K562 (cell line): Measurements from ENCODE around the gene MICAL2. TPM values are rescaled to one million over a fixed set of nuclear protein-coding genes. Genes with fewer than 3 reads are reported as not detected.

Experiments used
- ATAC-seq: fragments of 200-7000 bp; cut with Tn5 transposase; 3 replicates; pipeline ENCODE4 v1.9.1; 2020; ENCODE audit warnings: moderate library complexity
- BruUV-seq: library from RNA; stranded (reverse); fragments of 400-500 nt; replicated peaks from 2 replicates; lab custom pipeline; 2021; lab: Mats Ljungman, UMichigan
- CTCF ChIA-PET: fragments of 300-600 bp; formaldehyde crosslinking; extraction: SDS; loops from one replicate; lab custom pipeline; 2021; ENCODE audit warnings: low intra/inter-chr PET ratio; lab: Yijun Ruan, JAX
- POLR2A ChIA-PET: fragments of 300-600, 350-650 bp; sonication (Branson Sonifier 250); formaldehyde crosslinking; extraction: SDS; loops from one replicate; lab custom pipeline; 2021; ENCODE audit warnings: antibody characterized with exemption, inconsistent platforms; lab: Yijun Ruan, JAX
- DNase-seq, 4 experiments: peaks; one replicate each; pipeline versions ENCODE4 v3.0.0 to v3.0.0-alpha.2; 2011 to 2018; ENCODE audit warnings: low spot score in 3 of 4, mixed read lengths in 3 of 4; ENCODE audit errors: extremely low read depth in 1 of 4
- FAIRE-seq: peaks from 2 replicates; lab custom pipeline; 2011; peaks lifted over from hg19 to GRCh38; lab: Jason Lieb, UNC
- H2AFZ ChIP-seq: 2 replicates; pipeline ENCODE4 v1.6.0; 2011; ENCODE audit warnings: low read depth, low read length, control low read depth, inconsistent platforms
- H3K27ac ChIP-seq: fragments of 200-600 bp; 3 replicates; pipeline ENCODE4 v1.8.0; 2011; ENCODE audit warnings: low read depth, mild to moderate bottlenecking, control low read depth, inconsistent platforms, low read length, moderate library complexity, mixed read lengths; ENCODE audit errors: extremely low read depth
- H3K27me3 ChIP-seq, 2 experiments: fragments of 300-600 bp in 1 of 2; 2 replicates in 1 of 2; 3 replicates in 1 of 2; pipeline versions ENCODE4 v1.6.0 to v1.8.0; 2011; ENCODE audit warnings: inconsistent platforms in 2 of 2, low read length in 2 of 2, mild to moderate bottlenecking in 1 of 2, mixed read lengths in 1 of 2, moderate library complexity in 1 of 2; ENCODE audit not compliant: control insufficient read depth in 2 of 2, insufficient read depth in 2 of 2
- H3K36me3 ChIP-seq: fragments of 300-600 bp; 3 replicates; pipeline ENCODE4 v1.8.0; 2011; ENCODE audit warnings: mild to moderate bottlenecking, low read length, inconsistent platforms; ENCODE audit not compliant: control insufficient read depth, insufficient read depth
- H3K4me1 ChIP-seq, 2 experiments: fragments of 200-600 bp in 1 of 2; replicated peaks in 1 of 2; 2 replicates in 1 of 2; 3 replicates in 1 of 2; pipeline versions ENCODE4 v1.5.1 to v1.8.0; 2011; ENCODE audit warnings: inconsistent platforms in 2 of 2, low read length in 2 of 2, mild to moderate bottlenecking in 1 of 2, mixed read lengths in 1 of 2, moderate library complexity in 1 of 2; ENCODE audit not compliant: control insufficient read depth in 2 of 2, insufficient read depth in 2 of 2
- H3K4me2 ChIP-seq: 2 replicates; pipeline ENCODE4 v1.6.1; 2011; ENCODE audit warnings: low read length, control low read depth, inconsistent platforms, mixed read lengths; ENCODE audit not compliant: insufficient read depth
- H3K4me3 ChIP-seq: fragments of 200-600 bp; sonication (generic), shearing (Covaris generic); 2 replicates; pipeline ENCODE4 v1.5.1; 2016; ENCODE audit warnings: control low read depth, inconsistent platforms
- H3K79me2 ChIP-seq: fragments of 200-600 bp; 3 replicates; pipeline ENCODE4 v1.8.0; 2011; ENCODE audit warnings: low read length, inconsistent platforms; ENCODE audit not compliant: control insufficient read depth, insufficient read depth
- H3K9ac ChIP-seq, 2 experiments: 2 replicates each; pipeline versions ENCODE4 v1.6.0 to v1.6.1; 2011; ENCODE audit warnings: low read depth in 2 of 2, low read length in 2 of 2, control low read depth in 1 of 2, inconsistent platforms in 1 of 2, mild to moderate bottlenecking in 1 of 2, mixed read lengths in 1 of 2; ENCODE audit not compliant: insufficient read depth in 1 of 2
- H3K9me1 ChIP-seq: one replicate; pipeline ENCODE4 v1.6.0; 2011; ENCODE audit warnings: inconsistent platforms, mild to moderate bottlenecking, low read length, moderate library complexity; ENCODE audit not compliant: control insufficient read depth, insufficient read depth
- H3K9me3 ChIP-seq: replicated peaks from 2 replicates; pipeline ENCODE4 v1.5.1; 2011; ENCODE audit warnings: low read depth, low read length, inconsistent platforms; ENCODE audit not compliant: control insufficient read depth, insufficient read depth
- H4K20me1 ChIP-seq: replicated peaks from 2 replicates; pipeline ENCODE4 v1.6.1; 2011; ENCODE audit warnings: low read length, inconsistent platforms, mixed read lengths; ENCODE audit not compliant: control insufficient read depth, insufficient read depth
- JUND ChIP-seq, 2 experiments: IDR thresholded peaks; 2 replicates in 1 of 2; 3 replicates in 1 of 2; pipeline ENCODE4 v1.6.1; 2011; ENCODE audit warnings: borderline replicate concordance in 2 of 2, low read depth in 2 of 2, low read length in 2 of 2, improper control_type of control experiment in 1 of 2, missing biosample characterization in 1 of 2, missing genetic modification characterization in 1 of 2, missing genetic modification reagents in 1 of 2
- STAG1 ChIP-seq: sonication (generic); formaldehyde crosslinking; IDR thresholded peaks from 2 replicates; pipeline ENCODE4 v1.5.0; 2020; ENCODE audit warnings: missing genetic modification reagents, borderline replicate concordance
- TSC22D4 ChIP-seq: fragments of 450-650 bp; IDR thresholded peaks from 2 replicates; pipeline ENCODE4 v1.6.1; 2016; ENCODE audit warnings: missing genetic modification characterization, missing biosample characterization, control low read depth
- WGBS: fragments of 100-300 bp; shearing (Covaris generic); methylation state at CpG from one replicate; pipeline ENCODE4 v1.1.6; 2016; ENCODE audit warnings: low coverage, mixed read lengths; ENCODE audit not compliant: insufficient coverage; ENCODE audit errors: missing lambda C conversion rate; 5-methylcytosine and 5-hydroxymethylcytosine counted together
- in situ Hi-C: fragments of 300-500 bp; cut with MboI; formaldehyde crosslinking; loops from 4 replicates; pipeline ENCODE4 v1.15.0; 2018; ENCODE audit warnings: inconsistent platforms, mixed read lengths
- intact Hi-C: fragments of 100-400 bp; cut with micrococcal nuclease; formaldehyde crosslinking; loops from 2 replicates; pipeline ENCODE4 v1.14.2; 2022
- polyA plus RNA-seq, 8 experiments: library from polyadenylated mRNA; depleted of rRNA in 4 of 8; stranded (reverse) in 5 of 8; unstranded in 3 of 8; fragments of >200 nt; fragmentation: Nextera tagmentation in 2 of 8; fragmentation: Illumina TruSeq in 1 of 8; extraction: Ambion mirVana in 2 of 8; extraction: Trizol in 1 of 8; gene quantifications; 2 replicates each; pipeline versions ENCODE4 v1.2.1 to v1.2.3, GENCODE V29; 2011 to 2014; ENCODE audit warnings: inconsistent platforms in 1 of 8, missing spikeins in 1 of 8
- total RNA-seq, 7 experiments: library from RNA; depleted of rRNA in 6 of 7; stranded (reverse); fragments of >200 nt in 6 of 7; fragmentation: Illumina TruSeq in 2 of 7; extraction: Trizol in 2 of 7; gene quantifications; 2 replicates each; pipeline versions ENCODE4 v1.2.1 to v1.2.3, GENCODE V29; 2011 to 2021; ENCODE audit warnings: low replicate concordance in 1 of 7
- TF ChIP-seq, protein P1 (sequence below), 3 experiments: IDR thresholded peaks in 2 of 3; conservative IDR thresholded peaks in 1 of 3; 2 replicates each; pipeline ENCODE4 v1.5.1; 2011 to 2012; ENCODE audit warnings: low read length in 3 of 3, mild to moderate bottlenecking in 3 of 3, control low read depth in 2 of 3, improper control_type of control experiment in 1 of 3, inconsistent platforms in 1 of 3, low read depth in 1 of 3, mixed read lengths in 1 of 3, moderate library complexity in 1 of 3; ENCODE audit not compliant: insufficient read depth in 2 of 3
- TF ChIP-seq, protein P2 (sequence below), 2 experiments: fragments of 450-650 bp in 1 of 2; sonication (generic) in 1 of 2; formaldehyde crosslinking in 1 of 2; IDR thresholded peaks; 2 replicates each; pipeline versions ENCODE4 v1.7.1 to v1.9.0; 2016 to 2022; ENCODE audit warnings: inconsistent platforms in 1 of 2, mild to moderate bottlenecking in 1 of 2, missing genetic modification reagents in 1 of 2
- TF ChIP-seq, protein P3 (sequence below), 2 experiments: fragments of 450-650 bp; conservative IDR thresholded peaks; 2 replicates each; pipeline ENCODE4 v1.6.1; 2017; ENCODE audit warnings: mild to moderate bottlenecking in 2 of 2, moderate library complexity in 2 of 2

MICAL2 gene
- total and polyA plus RNA-seq, 9 of the 15 experiments (the other 6 are each of a cell fraction or from before 2014, with no cell fraction given), result 4.7 to 64.2 (median 33.6) TPM

GRCh38 chr11:12088047-12088481 lies 22.3 kb upstream of the MICAL2 start:
- no peaks in the 10 kb centered on the region for H4K20me1 ChIP-seq
- no peaks in the 10 kb centered on the region for H3K9me1 ChIP-seq
- FAIRE-seq (peak; percentile 88), DNase-seq (peak; percentile 34 to 78 (median 54)), ATAC-seq (peak; percentile 97)
- H3K9ac ChIP-seq, result no peak overlapping the region
- intact Hi-C loops, result loop anchor here (1.0 kb wide), 3 partner anchors 113 to 193 kb away; no protein-coding TSS in a partner anchor
- H3K4me1 ChIP-seq, result peaks cover 14 to 21% of the 10 kb centered on the region in 2 experiments
- BruUV-seq, result no TSS peak
- ChIA-PET POLR2A (interaction anchor here (0.6 to 0.7 kb wide), 2 partner anchors 34 to 36 kb away, joined by 3 read pairs; no protein-coding TSS in a partner anchor), CTCF (interaction anchor here (0.6 to 3.7 kb wide), 3 partner anchors 148 to 193 kb away, joined by 4 to 42 read pairs (median 23); no protein-coding TSS in a partner anchor)
- H2AFZ ChIP-seq, result no peak overlapping the region
- in situ Hi-C loops, result loop anchor here (5.0 kb wide), 1 partner anchor 144 kb away; no protein-coding TSS in a partner anchor
- no peaks in the 10 kb centered on the region for H3K36me3 ChIP-seq
- no peaks in the 10 kb centered on the region for H3K9me3 ChIP-seq
- no peak overlapping the region for H3K27ac ChIP-seq
- no peak overlapping the region for H3K4me3 ChIP-seq
- WGBS, result 20% methylated on average over 7 of the region's 7 CpGs
- no peak overlapping the region for H3K4me2 ChIP-seq
- peaks cover 0 to 9% of the 10 kb centered on the region in 2 experiments; a peak in 1 of 5 replicates for H3K27me3 ChIP-seq
- H3K79me2 ChIP-seq, result no peaks in the 10 kb centered on the region
- TF ChIP-seq TSC22D4 (tag) (no peak), JUND (IDR thresholded peaks at IDR 0.05; ENCODE audit: borderline replicate concordance, low read depth, low read length) (peak; percentile 33; the same call in 1 of the 2 replicates), JUND (tag; IDR thresholded peaks at IDR 0.05; ENCODE audit: borderline replicate concordance, low read depth, low read length) (no peak; the same call in 2 of the 3 replicates), STAG1 (CRISPR knock-in tag) (peak; percentile 68; the same call in 1 of the 2 replicates)
- TF ChIP-seq, protein P1, sequence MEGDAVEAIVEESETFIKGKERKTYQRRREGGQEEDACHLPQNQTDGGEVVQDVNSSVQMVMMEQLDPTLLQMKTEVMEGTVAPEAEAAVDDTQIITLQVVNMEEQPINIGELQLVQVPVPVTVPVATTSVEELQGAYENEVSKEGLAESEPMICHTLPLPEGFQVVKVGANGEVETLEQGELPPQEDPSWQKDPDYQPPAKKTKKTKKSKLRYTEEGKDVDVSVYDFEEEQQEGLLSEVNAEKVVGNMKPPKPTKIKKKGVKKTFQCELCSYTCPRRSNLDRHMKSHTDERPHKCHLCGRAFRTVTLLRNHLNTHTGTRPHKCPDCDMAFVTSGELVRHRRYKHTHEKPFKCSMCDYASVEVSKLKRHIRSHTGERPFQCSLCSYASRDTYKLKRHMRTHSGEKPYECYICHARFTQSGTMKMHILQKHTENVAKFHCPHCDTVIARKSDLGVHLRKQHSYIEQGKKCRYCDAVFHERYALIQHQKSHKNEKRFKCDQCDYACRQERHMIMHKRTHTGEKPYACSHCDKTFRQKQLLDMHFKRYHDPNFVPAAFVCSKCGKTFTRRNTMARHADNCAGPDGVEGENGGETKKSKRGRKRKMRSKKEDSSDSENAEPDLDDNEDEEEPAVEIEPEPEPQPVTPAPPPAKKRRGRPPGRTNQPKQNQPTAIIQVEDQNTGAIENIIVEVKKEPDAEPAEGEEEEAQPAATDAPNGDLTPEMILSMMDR (IDR thresholded peaks at IDR 0.05 in 2 of 3, conservative IDR thresholded peaks at IDR 0.05 in 1 of 3; ENCODE audit: insufficient read depth in 2 of 3, low read depth in 1 of 3, low read length in 3 of 3), result peak; percentile 88 to 94 (median 89)
- TF ChIP-seq, protein P2, sequence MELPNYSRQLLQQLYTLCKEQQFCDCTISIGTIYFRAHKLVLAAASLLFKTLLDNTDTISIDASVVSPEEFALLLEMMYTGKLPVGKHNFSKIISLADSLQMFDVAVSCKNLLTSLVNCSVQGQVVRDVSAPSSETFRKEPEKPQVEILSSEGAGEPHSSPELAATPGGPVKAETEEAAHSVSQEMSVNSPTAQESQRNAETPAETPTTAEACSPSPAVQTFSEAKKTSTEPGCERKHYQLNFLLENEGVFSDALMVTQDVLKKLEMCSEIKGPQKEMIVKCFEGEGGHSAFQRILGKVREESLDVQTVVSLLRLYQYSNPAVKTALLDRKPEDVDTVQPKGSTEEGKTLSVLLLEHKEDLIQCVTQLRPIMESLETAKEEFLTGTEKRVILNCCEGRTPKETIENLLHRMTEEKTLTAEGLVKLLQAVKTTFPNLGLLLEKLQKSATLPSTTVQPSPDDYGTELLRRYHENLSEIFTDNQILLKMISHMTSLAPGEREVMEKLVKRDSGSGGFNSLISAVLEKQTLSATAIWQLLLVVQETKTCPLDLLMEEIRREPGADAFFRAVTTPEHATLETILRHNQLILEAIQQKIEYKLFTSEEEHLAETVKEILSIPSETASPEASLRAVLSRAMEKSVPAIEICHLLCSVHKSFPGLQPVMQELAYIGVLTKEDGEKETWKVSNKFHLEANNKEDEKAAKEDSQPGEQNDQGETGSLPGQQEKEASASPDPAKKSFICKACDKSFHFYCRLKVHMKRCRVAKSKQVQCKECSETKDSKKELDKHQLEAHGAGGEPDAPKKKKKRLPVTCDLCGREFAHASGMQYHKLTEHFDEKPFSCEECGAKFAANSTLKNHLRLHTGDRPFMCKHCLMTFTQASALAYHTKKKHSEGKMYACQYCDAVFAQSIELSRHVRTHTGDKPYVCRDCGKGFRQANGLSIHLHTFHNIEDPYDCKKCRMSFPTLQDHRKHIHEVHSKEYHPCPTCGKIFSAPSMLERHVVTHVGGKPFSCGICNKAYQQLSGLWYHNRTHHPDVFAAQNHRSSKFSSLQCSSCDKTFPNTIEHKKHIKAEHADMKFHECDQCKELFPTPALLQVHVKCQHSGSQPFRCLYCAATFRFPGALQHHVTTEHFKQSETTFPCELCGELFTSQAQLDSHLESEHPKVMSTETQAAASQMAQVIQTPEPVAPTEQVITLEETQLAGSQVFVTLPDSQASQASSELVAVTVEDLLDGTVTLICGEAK (IDR thresholded peaks at IDR 0.05), result no peak
- TF ChIP-seq, protein P2 (CRISPR knock-in tag; IDR thresholded peaks at IDR 0.05), result no peak
- TF ChIP-seq, protein P3, sequence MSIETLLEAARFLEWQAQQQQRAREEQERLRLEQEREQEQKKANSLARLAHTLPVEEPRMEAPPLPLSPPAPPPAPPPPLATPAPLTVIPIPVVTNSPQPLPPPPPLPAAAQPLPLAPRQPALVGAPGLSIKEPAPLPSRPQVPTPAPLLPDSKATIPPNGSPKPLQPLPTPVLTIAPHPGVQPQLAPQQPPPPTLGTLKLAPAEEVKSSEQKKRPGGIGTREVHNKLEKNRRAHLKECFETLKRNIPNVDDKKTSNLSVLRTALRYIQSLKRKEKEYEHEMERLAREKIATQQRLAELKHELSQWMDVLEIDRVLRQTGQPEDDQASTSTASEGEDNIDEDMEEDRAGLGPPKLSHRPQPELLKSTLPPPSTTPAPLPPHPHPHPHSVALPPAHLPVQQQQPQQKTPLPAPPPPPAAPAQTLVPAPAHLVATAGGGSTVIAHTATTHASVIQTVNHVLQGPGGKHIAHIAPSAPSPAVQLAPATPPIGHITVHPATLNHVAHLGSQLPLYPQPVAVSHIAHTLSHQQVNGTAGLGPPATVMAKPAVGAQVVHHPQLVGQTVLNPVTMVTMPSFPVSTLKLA (conservative IDR thresholded peaks at IDR 0.05), result 0 out of 4 replicates have a peak, but pooled peaks of 1 of the 2 experiments have one; percentile 21
